Right atrium auricular region (tissue), 2 donors: ENCODE results near the gene ITPKB. TPM values are rescaled to one million over a fixed set of nuclear protein-coding genes. Genes with fewer than 3 reads are reported as not detected.

Experiments used
- DNase-seq: peaks from one replicate; pipeline ENCODE4 v3.0.0-alpha.2; 2019; ENCODE audit warnings: low spot score
- H3K27ac ChIP-seq, 2 donors: fragments of 200-600 bp; sonication (generic); 1 replicate in 1 of 2; 2 replicates in 1 of 2; pipeline ENCODE4 v1.5.1; 2016 to 2019
- H3K27me3 ChIP-seq, 2 donors: fragments of 200-600 bp; sonication (generic); one replicate each; pipeline versions ENCODE4 v1.5.1 to v1.6.0; 2017 to 2019
- H3K36me3 ChIP-seq: fragments of 200-600 bp; sonication (generic); one replicate; pipeline ENCODE4 v1.5.1; 2016
- H3K4me1 ChIP-seq, 2 donors: fragments of 200-600 bp; sonication (generic); one replicate each; pipeline versions ENCODE4 v1.5.1 to v1.6.0; 2017 to 2019
- H3K4me3 ChIP-seq, 2 donors: fragments of 200-600 bp; sonication (generic); 1 replicate in 1 of 2; 2 replicates in 1 of 2; pipeline ENCODE4 v1.5.1; 2017 to 2019; ENCODE audit warnings: mild to moderate bottlenecking in 1 of 2, moderate library complexity in 1 of 2
- H3K9me3 ChIP-seq, 2 donors: fragments of 200-600 bp; sonication (generic); one replicate each; pipeline ENCODE4 v1.5.1; 2019
- CTCF ChIP-seq, 2 donors: fragments of 200-600 bp; sonication (generic); IDR thresholded peaks; one replicate each; pipeline ENCODE4 v1.5.1; 2019; ENCODE audit warnings: antibody characterized with exemption in 2 of 2
- total RNA-seq, 2 donors: library from RNA; depleted of rRNA; stranded (reverse); fragments of >200 nt; gene quantifications; one replicate each; pipeline ENCODE4 v1.1.0, GENCODE V29; 2016

Gene ITPKB
- total RNA-seq, 2 donors from 2014 or later, result 10.8 to 11.0 TPM

DNA sequence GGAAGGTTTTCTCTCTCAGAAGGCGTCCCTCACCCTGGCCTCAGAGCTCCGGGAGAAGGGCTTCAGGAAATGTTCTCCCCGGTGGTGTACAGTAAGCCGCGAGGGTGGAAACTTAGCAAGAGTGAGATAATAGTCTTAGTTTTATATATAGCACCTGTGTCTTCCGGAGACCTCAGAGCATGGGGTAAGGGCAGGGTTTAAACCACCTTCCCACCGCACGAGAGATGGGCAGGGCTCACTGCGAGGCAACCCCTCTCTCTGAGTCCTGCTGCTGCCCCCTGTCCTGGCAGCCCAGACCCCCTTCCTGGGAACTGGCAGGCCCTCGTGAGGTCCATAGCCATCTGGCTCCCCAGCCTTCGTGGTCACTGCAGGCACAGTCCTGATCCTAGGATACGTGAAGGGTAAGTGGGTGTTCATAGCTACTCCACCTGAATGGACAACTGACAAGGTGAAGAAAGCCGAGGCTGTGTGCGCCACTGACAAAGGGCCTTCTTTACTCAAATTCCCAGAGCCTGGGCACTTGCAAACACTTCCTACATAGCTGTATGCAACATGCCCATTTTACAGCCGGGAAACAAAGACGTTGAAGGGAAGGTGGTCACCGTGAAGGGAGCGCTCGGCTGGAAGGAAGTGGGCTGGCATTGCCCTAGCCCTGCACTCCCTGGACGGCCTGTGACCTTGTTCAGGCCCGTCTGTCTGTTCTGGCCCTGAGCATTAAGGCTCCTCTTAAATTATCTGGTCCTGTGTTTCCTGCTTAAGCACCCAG is 26.9 kb downstream of the ITPKB start:
- TF ChIP-seq CTCF (IDR thresholded peaks at IDR 0.05), result no peak
- no peak overlapping the region for H3K4me3 ChIP-seq
- DNase-seq, result no peak
- H3K27me3 ChIP-seq, result no peaks in the 10 kb centered on the region
- H3K36me3 ChIP-seq, result no peaks in the 10 kb centered on the region
- H3K27ac ChIP-seq, result peak overlapping the region in 1 of 2 donors; percentile 48
- peaks cover 0 to 44% of the 10 kb centered on the region in 2 donors for H3K4me1 ChIP-seq
- H3K9me3 ChIP-seq, result peaks cover 0 to 6% of the 10 kb centered on the region in 2 donors

DNA sequence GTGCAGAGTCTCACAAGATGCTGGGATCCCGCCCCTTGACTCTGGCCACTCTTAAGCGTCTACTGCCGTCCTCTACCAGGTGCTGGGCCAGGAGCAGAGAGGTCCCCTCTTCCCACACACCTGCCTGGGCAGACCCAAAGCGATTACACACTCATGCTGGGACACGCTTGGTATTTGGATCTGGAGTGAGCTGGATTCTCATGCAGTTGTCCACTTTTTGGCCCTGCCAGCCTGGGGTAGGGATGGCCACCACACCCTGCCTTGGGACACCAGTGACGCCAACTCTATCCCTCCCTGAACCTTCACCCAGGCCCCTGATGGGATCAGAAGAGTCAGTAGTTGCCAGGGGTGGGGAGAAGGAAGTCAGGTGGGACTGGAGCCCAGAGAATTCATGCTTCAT is 28.6 kb downstream of the ITPKB start:
- TF ChIP-seq CTCF (IDR thresholded peaks at IDR 0.05), result no peak
- DNase-seq, result no peak
- Histone ChIP-seq H3K4me1 (peaks cover 0 to 42% of the 10 kb centered on the region in 2 donors), H3K9me3 (peaks cover 0 to 6% of the 10 kb centered on the region in 2 donors), H3K27ac (peak overlapping the region; percentile 23 to 24), H3K4me3 (no peak overlapping the region), H3K36me3 (no peaks in the 10 kb centered on the region), H3K27me3 (no peaks in the 10 kb centered on the region)

DNA sequence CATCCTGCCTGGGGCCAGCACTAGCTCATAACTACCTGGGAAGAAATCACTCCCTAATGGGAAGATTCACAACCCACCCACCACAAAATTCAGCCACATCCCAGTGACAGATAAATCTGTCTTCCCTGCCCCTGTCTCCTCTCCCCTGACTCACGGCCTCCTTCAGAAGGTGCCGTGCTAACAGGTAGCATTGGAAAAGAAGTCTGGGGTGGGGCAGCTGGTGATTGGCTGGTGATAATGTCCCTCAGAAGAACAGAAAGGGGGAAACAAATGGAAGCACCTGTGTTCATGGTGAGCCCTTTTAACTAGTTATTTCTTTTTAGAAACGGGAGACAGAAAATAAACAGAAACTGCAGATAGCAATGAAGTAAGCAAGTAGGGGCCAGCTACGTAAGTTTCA is 29.1 kb downstream of the ITPKB start:
- Histone ChIP-seq H3K4me1 (peaks cover 0 to 42% of the 10 kb centered on the region in 2 donors), H3K9me3 (peaks cover 0 to 6% of the 10 kb centered on the region in 2 donors), H3K36me3 (no peaks in the 10 kb centered on the region), H3K4me3 (no peak overlapping the region), H3K27ac (peak overlapping the region in 1 of 2 donors; percentile 23), H3K27me3 (no peaks in the 10 kb centered on the region)
- no peak for TF ChIP-seq CTCF (IDR thresholded peaks at IDR 0.05)
- DNase-seq, result no peak

- Histone ChIP-seq H3K9me3 (peaks cover 0 to 2% of the 10 kb centered on the region in 2 donors), H3K27me3 (no peaks in the 10 kb centered on the region), H3K4me3 (no peak overlapping the region), H3K27ac (peak overlapping the region; percentile 18 to 28), H3K4me1 (peaks cover 0 to 42% of the 10 kb centered on the region in 2 donors), H3K36me3 (no peaks in the 10 kb centered on the region)
- no peak for TF ChIP-seq CTCF (IDR thresholded peaks at IDR 0.05)
- DNase-seq, result no peak
Measured at GRCh38 chr1:226708967-226709396, 30.1 kb downstream of the ITPKB start.

DNA sequence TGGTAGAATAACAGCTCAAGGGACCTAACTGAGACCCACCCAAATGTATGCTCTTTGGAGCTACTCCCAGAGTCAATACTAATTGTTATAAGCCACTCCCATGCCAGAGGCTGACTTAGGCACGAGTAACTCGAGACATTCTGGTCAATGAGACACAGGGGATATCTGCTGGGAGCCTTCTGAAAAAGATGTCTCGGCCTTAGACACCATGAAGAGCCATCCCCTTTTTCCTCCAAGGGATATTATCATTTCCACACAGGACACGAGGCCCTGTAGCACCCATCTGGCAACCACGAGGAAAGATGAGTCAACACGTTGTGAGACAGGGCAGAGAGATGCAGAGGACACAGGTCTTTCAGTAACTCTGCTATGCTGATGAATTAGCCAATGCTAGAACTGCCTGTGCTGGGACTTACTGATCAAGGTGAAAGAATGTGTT is 30.7 kb downstream of the ITPKB start:
- Histone ChIP-seq H3K27ac (peak overlapping the region; percentile 18 to 28), H3K9me3 (no peaks in the 10 kb centered on the region), H3K36me3 (no peaks in the 10 kb centered on the region), H3K27me3 (no peaks in the 10 kb centered on the region), H3K4me3 (no peak overlapping the region), H3K4me1 (peaks cover 0 to 47% of the 10 kb centered on the region in 2 donors)
- no peak for DNase-seq
- no peak for TF ChIP-seq CTCF (IDR thresholded peaks at IDR 0.05)
